Stomach (tissue), 19 donors: ENCODE measurements around the gene PYURF. TPM values are rescaled to one million over a fixed set of nuclear protein-coding genes. Genes with fewer than 3 reads are reported as not detected.
A peak's percentile ranks its signal among the peaks of the same experiment; 100 is the strongest.

Source experiments
- DNase-seq, 2 donors: peaks; one replicate each; pipeline versions ENCODE4 v3.0.0 to v3.0.0-alpha.2; 2013 to 2019
- H3K27ac ChIP-seq, 5 donors: fragments of 200-600 bp in 4 of 5; sonication (generic) in 4 of 5; one replicate each; pipeline ENCODE4 v1.5.1; 2013 to 2019; ENCODE audit warnings: mild to moderate bottlenecking in 1 of 5, moderate library complexity in 1 of 5
- H3K27me3 ChIP-seq, 3 donors: fragments of 200-600 bp; sonication (generic); one replicate each; pipeline ENCODE4 v1.5.1; 2017 to 2019; ENCODE audit warnings: mixed run types in 1 of 3
- H3K36me3 ChIP-seq, 4 donors: fragments of 200-600 bp; sonication (generic); 1 replicate in 3 of 4; 2 replicates in 1 of 4; pipeline ENCODE4 v1.5.1; 2016 to 2019
- H3K4me1 ChIP-seq, 4 donors: fragments of 200-600 bp; sonication (generic); one replicate each; pipeline ENCODE4 v1.5.1; 2016 to 2019
- H3K4me3 ChIP-seq, 4 donors: fragments of 200-600 bp; sonication (generic) in 3 of 4; one replicate each; pipeline ENCODE4 v1.5.1; 2016 to 2019; ENCODE audit warnings: mild to moderate bottlenecking in 1 of 4
- H3K9me3 ChIP-seq, 4 donors: fragments of 200-600 bp; sonication (generic); one replicate each; pipeline ENCODE4 v1.5.1; 2016 to 2019
- EP300 ChIP-seq: sonication (generic); formaldehyde crosslinking; IDR thresholded peaks from one replicate; pipeline ENCODE4 v1.6.1; 2017; ENCODE audit warnings: antibody characterized with exemption
- POLR2A ChIP-seq, 4 donors: fragments of 450-650 bp; IDR thresholded peaks; one replicate each; pipeline ENCODE4 v1.6.1; 2016; ENCODE audit warnings: antibody characterized with exemption in 4 of 4, control low read depth in 2 of 4, mild to moderate bottlenecking in 1 of 4, moderate library complexity in 1 of 4
- POLR2AphosphoS5 ChIP-seq, 3 donors: sonication (generic); formaldehyde crosslinking; IDR thresholded peaks; one replicate each; pipeline ENCODE4 v1.6.1; 2016; ENCODE audit warnings: antibody characterized with exemption in 3 of 3
- WGBS, 5 donors: extraction: QIAGEN DNeasy Blood & Tissue Kit in 3 of 5; methylation state at CpG; one replicate each; pipeline versions ENCODE4 v1.1.5 to v1.1.7; 2013 to 2018; 5-methylcytosine and 5-hydroxymethylcytosine counted together
- intact Hi-C: fragments of 100-400 bp; cut with DNase I; formaldehyde crosslinking; loops from one replicate; pipeline ENCODE4 v1.15.1; 2023; ENCODE audit warnings: low total_unique reads
- long read RNA-seq, 10 donors: transcript quantifications; one replicate each; lab custom pipeline, GENCODE V29; 2026
- polyA plus RNA-seq, 3 donors: library from polyadenylated mRNA; stranded (reverse); fragments of 200-250 nt; gene quantifications; one replicate each; pipeline ENCODE4 v1.2.3, GENCODE V29; 2013
- total RNA-seq, 5 donors: library from RNA; depleted of rRNA; stranded (reverse); fragments of >200 nt; gene quantifications; one replicate each; pipeline versions ENCODE4 v1.1.0 to v1.2.3, GENCODE V29; 2014 to 2016
- TF ChIP-seq, protein P1 (sequence below), 7 experiments: fragments of 450-650 bp in 4 of 7; fragments of 200-600 bp in 3 of 7; sonication (generic) in 3 of 7; IDR thresholded peaks; one replicate each; pipeline ENCODE4 v1.5.1; 2016 to 2019; ENCODE audit warnings: antibody characterized with exemption in 7 of 7, control low read depth in 2 of 7, mild to moderate bottlenecking in 1 of 7
- donor health status: healthy with polysubstance abuse.
- donor health status: Bipolar disorder and iron deficiency.
- donor health status: healthy.

The PYURF gene, protein sequence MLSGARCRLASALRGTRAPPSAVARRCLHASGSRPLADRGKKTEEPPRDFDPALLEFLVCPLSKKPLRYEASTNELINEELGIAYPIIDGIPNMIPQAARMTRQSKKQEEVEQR
- total RNA-seq = 100 to 1,000 TPM in 2 of 5 donors, 10 to 100 TPM in 3; 11.7 to 296 (median 97.1) TPM
- 100 to 1,000 TPM in 1 of 3 donors, 10 to 100 TPM in 2; 75.9 to 112 (median 91.8) TPM for polyA plus RNA-seq
- long read RNA-seq, donor 1, transcript PYURF-201 (2 exons, 1,361 nt) = major isoform, 35 of 35 reads
- long read RNA-seq, donor 1, partial matches to known transcripts = 0 of 35 reads
- long read RNA-seq, donor 1, other reads (novel, unspliced or antisense) = 0 of 35 reads
- long read RNA-seq, donor 2, transcript PYURF-201 (2 exons, 1,361 nt) = major isoform, 41 of 41 reads
- long read RNA-seq, donor 2, partial matches to known transcripts = 0 of 41 reads
- long read RNA-seq, donor 2, other reads (novel, unspliced or antisense) = 0 of 41 reads
- long read RNA-seq, donor 3, transcript PYURF-201 (2 exons, 1,361 nt) = major isoform, 27 of 27 reads
- long read RNA-seq, donor 3, partial matches to known transcripts = 0 of 27 reads
- long read RNA-seq, donor 3, other reads (novel, unspliced or antisense) = 0 of 27 reads
- long read RNA-seq, donor 4, transcript PYURF-201 (2 exons, 1,361 nt) = major isoform, 6 of 6 reads
- long read RNA-seq, donor 4, partial matches to known transcripts = 0 of 6 reads
- long read RNA-seq, donor 4, other reads (novel, unspliced or antisense) = 0 of 6 reads
- long read RNA-seq, donor 5, transcript PYURF-201 (2 exons, 1,361 nt) = major isoform, 49 of 49 reads
- long read RNA-seq, donor 5, partial matches to known transcripts = 0 of 49 reads
- long read RNA-seq, donor 5, other reads (novel, unspliced or antisense) = 0 of 49 reads
- long read RNA-seq, donor 6, transcript PYURF-201 (2 exons, 1,361 nt) = major isoform, 110 of 110 reads
- long read RNA-seq, donor 6, partial matches to known transcripts = 0 of 110 reads
- long read RNA-seq, donor 6, other reads (novel, unspliced or antisense) = 0 of 110 reads
- long read RNA-seq, donor 7, transcript PYURF-201 (2 exons, 1,361 nt) = major isoform, 72 of 72 reads
- long read RNA-seq, donor 7, partial matches to known transcripts = 0 of 72 reads
- long read RNA-seq, donor 7, other reads (novel, unspliced or antisense) = 0 of 72 reads
- long read RNA-seq, donor 8, transcript PYURF-201 (2 exons, 1,361 nt) = major isoform, 41 of 41 reads
- long read RNA-seq, donor 8, partial matches to known transcripts = 0 of 41 reads
- long read RNA-seq, donor 8, other reads (novel, unspliced or antisense) = 0 of 41 reads
- long read RNA-seq, donor 9, transcript PYURF-201 (2 exons, 1,361 nt) = major isoform, 65 of 65 reads
- long read RNA-seq, donor 9, partial matches to known transcripts = 0 of 65 reads
- long read RNA-seq, donor 9, other reads (novel, unspliced or antisense) = 0 of 65 reads
- long read RNA-seq, donor 10, transcript PYURF-201 (2 exons, 1,361 nt) = major isoform, 23 of 23 reads
- long read RNA-seq, donor 10, partial matches to known transcripts = 0 of 23 reads
- long read RNA-seq, donor 10, other reads (novel, unspliced or antisense) = 0 of 23 reads

DNA sequence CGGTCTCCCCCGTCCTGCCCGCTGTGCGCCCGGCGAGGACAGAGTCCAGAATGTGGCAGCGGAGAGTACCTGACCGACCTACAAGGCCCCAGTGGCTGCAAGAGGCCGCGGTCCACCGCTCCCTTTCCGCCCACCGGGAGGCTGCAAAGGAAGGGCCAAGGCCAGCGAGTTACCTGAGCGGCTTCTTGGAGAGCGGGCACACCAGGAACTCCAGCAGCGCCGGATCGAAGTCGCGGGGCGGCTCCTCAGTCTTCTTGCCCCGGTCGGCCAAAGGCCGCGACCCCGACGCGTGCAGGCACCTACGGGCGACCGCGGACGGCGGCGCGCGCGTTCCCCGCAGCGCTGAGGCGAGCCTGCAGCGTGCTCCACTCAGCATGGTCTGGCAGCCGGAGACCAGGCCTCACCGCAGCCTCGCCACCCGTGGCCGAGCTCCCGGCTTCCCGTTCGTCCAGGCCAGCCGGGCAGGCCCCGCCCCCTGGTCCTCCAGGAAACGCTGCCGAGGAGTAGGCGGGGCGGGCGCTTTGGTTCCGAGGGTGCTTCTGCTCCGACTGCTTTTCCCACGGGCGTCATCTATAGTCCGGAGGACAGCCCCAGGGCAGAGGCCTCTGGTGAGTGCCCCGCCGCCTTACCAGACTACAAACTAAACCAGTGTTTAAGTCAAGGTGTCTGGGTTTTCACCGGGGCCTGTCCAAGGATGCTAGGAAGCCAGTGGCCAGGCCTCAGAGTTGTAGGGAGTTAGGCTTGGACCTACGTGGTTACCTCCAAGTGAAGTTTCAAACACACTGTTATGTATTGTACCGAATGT lies at the start of gene PYURF:
TSS of gene PYURF (minus strand) at position 452 of the 805 bp plus-strand sequence. CDS start at position 376, 76 bp downstream.
- Histone ChIP-seq H3K4me1 (peaks cover 9 to 44% (median 25%) of the 10 kb centered on the region in 4 donors), H3K9me3 (no peaks in the 10 kb centered on the region), H3K36me3 (peaks cover 7 to 28% (median 21%) of the 10 kb centered on the region in 4 donors), H3K4me3 (peak within 1 kb of the TSS; percentile 77 to 90 (median 84)), H3K27me3 (no peaks in the 10 kb centered on the region), H3K27ac (peak within 1 kb of the TSS; percentile 77 to 95 (median 93))
- DNase-seq = peak; percentile 97
- no peak for TF ChIP-seq EP300
- TF ChIP-seq POLR2AphosphoS5 (IDR thresholded peaks at IDR 0.05) = peak; percentile 71 to 97 (median 89)
- TF ChIP-seq POLR2A (IDR thresholded peaks at IDR 0.05) = peak in 2 of 4 donors; percentile 12 to 37
- intact Hi-C loops = loop anchor here (10.0 kb wide), 1 partner anchor 239 kb away; the partner anchor contains the start of gene PPM1K
- WGBS, 5 donors = 0 to 1% (median 0%) methylated on average over 27 to 68 of the region's 68 CpGs

DNA sequence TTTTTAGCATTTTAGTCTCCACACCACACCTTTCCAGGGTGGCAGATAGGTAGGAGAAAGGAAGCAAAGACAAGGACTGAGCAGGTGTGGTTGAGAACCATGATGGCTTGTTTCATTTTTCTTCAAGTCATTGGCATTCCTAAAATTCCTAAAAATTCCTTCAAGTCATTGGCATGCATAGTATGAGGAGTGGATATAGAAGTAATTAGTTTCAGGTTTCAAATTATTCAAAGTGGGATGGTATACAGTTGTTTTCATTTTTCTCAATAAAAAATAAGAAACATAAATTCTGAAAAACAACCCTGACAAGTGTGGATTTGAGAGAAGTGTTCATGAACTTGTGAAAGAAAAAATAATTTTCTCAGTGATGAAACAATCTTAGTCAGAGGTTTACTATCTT lies 46.4 kb upstream of the PYURF start:
- DNase-seq = no peak
- H3K27ac ChIP-seq = no peak overlapping the region
- no peaks in the 10 kb centered on the region for H3K27me3 ChIP-seq
- H3K4me1 ChIP-seq = no peaks in the 10 kb centered on the region
- H3K9me3 ChIP-seq = no peaks in the 10 kb centered on the region
- intact Hi-C loops = no loop called here
- TF ChIP-seq, protein P1, sequence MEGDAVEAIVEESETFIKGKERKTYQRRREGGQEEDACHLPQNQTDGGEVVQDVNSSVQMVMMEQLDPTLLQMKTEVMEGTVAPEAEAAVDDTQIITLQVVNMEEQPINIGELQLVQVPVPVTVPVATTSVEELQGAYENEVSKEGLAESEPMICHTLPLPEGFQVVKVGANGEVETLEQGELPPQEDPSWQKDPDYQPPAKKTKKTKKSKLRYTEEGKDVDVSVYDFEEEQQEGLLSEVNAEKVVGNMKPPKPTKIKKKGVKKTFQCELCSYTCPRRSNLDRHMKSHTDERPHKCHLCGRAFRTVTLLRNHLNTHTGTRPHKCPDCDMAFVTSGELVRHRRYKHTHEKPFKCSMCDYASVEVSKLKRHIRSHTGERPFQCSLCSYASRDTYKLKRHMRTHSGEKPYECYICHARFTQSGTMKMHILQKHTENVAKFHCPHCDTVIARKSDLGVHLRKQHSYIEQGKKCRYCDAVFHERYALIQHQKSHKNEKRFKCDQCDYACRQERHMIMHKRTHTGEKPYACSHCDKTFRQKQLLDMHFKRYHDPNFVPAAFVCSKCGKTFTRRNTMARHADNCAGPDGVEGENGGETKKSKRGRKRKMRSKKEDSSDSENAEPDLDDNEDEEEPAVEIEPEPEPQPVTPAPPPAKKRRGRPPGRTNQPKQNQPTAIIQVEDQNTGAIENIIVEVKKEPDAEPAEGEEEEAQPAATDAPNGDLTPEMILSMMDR (IDR thresholded peaks at IDR 0.05) = no peak
- TF ChIP-seq POLR2AphosphoS5 (IDR thresholded peaks at IDR 0.05) (no peak), EP300 (no peak), POLR2A (IDR thresholded peaks at IDR 0.05) (no peak)
- no peak overlapping the region for H3K4me3 ChIP-seq
- H3K36me3 ChIP-seq = no peaks in the 10 kb centered on the region

DNA sequence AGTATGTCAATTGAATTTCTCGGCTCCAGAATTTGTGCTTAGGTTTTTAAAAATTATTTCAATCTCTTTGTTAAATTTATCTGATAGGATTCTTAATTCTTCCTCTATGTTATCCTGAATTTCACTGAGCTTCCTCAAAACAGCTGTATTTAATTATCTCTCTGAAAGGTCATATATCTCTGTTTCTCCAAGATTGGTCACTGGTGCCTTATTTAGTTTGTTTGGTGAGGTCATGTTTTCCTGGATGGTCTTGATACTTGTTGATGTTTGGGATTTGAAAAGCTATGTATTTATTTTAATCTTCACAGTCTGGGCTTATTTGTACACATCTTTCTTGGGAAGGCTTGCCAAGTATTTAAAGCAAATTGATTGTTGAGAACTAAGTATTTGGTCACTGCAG lies 44.0 kb upstream of the PYURF start:
- Histone ChIP-seq H3K4me3 (no peak overlapping the region), H3K27me3 (no peaks in the 10 kb centered on the region), H3K4me1 (no peaks in the 10 kb centered on the region), H3K27ac (no peak overlapping the region), H3K9me3 (no peaks in the 10 kb centered on the region), H3K36me3 (no peaks in the 10 kb centered on the region)
- intact Hi-C loops = no loop called here
- WGBS, 5 donors = 87 to 96% (median 91%) methylated on average over 1 of the region's 1 CpG
- TF ChIP-seq POLR2AphosphoS5 (IDR thresholded peaks at IDR 0.05) (no peak), POLR2A (IDR thresholded peaks at IDR 0.05) (no peak), EP300 (no peak)
- TF ChIP-seq, protein P1 (IDR thresholded peaks at IDR 0.05) = no peak
- no peak for DNase-seq

DNA sequence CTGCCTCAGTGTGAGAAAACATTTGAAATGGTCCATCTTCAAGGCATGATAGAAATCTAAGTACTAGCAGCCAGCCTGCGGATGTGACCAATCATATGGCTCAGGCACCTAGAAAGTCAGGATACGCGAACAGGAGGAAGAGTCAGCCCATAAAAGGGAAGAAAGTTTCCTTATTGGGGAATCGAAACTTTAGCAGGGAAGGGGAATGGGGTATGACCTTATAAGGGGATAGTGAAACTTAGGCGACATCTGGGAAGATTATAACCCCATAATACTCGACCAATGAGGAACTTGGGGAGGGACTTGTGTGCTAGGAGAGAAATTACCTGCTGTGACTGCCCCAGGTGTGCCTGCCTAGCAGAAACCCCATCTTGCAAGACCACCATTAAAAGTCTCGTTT lies 26.2 kb upstream of the PYURF start:
- intact Hi-C loops = no loop called here
- Histone ChIP-seq H3K9me3 (no peaks in the 10 kb centered on the region), H3K4me1 (no peaks in the 10 kb centered on the region), H3K4me3 (no peak overlapping the region), H3K27ac (no peak overlapping the region), H3K36me3 (no peaks in the 10 kb centered on the region), H3K27me3 (no peaks in the 10 kb centered on the region)
- 85 to 90% (median 86%) methylated on average over 7 of the region's 7 CpGs for WGBS, 5 donors
- DNase-seq = no peak
- TF ChIP-seq, protein P1 (IDR thresholded peaks at IDR 0.05) = no peak
- TF ChIP-seq POLR2A (IDR thresholded peaks at IDR 0.05) (no peak), EP300 (no peak), POLR2AphosphoS5 (IDR thresholded peaks at IDR 0.05) (no peak)
